Panc1 (cell line): ENCODE data around the gene IGLL5.

Source experiments
- POLR2AphosphoS5 ChIP-seq: IDR thresholded peaks from 2 replicates; pipeline ENCODE4 v1.6.1; 2012; ENCODE audit warnings: mild to moderate bottlenecking, low read depth, low read length, moderate library complexity
- TCF7L2 ChIP-seq: IDR thresholded peaks from 2 replicates; pipeline ENCODE4 v1.6.1; 2011; ENCODE audit warnings: mild to moderate bottlenecking, low read depth, low read length, inconsistent platforms
- TF ChIP-seq, protein P1 (sequence below): fragments of 450-650 bp; IDR thresholded peaks from 2 replicates; pipeline ENCODE4 v1.5.1; 2017; ENCODE audit warnings: mild to moderate bottlenecking
- TF ChIP-seq, protein P2 (sequence below), 2 experiments: IDR thresholded peaks; 2 replicates each; pipeline ENCODE4 v1.6.1; 2011 to 2012; ENCODE audit warnings: low read depth in 2 of 2, control low read depth in 1 of 2, low read length in 1 of 2, mild to moderate bottlenecking in 1 of 2, moderate library complexity in 1 of 2; ENCODE audit not compliant: insufficient read depth in 1 of 2

DNA sequence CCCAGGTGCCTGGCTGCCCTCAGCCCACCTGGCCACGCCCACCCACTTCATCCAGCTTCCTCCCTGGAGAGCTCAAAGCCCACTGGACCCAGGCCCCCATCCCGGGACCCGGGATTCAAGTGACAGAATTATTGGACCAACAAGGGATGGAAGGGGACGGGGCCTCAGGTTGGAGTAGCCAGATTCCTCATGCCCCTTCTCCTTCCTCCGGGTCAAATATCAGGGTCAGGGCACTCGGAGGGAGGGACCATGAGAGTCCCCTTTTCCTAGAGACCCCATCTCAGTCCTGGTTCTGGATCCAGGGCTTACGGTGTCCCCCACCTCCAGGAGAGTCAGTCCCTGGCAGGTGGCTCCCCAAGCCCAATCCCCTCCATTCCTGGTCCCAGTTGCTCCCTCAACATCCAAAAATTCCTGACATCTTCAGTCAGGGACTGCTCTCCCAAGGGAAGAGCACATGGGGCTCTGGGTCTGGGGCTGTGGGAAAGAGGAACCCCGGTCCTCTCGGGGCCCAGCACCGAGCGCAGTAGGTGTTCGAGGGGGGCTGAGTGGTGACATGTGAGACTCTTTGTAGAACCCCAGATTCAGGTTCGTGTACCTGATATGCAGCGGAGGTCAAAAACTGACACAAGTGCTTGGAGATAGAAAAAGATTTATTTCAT is 37.7 kb downstream of the IGLL5 start:
- TF ChIP-seq, protein P1, sequence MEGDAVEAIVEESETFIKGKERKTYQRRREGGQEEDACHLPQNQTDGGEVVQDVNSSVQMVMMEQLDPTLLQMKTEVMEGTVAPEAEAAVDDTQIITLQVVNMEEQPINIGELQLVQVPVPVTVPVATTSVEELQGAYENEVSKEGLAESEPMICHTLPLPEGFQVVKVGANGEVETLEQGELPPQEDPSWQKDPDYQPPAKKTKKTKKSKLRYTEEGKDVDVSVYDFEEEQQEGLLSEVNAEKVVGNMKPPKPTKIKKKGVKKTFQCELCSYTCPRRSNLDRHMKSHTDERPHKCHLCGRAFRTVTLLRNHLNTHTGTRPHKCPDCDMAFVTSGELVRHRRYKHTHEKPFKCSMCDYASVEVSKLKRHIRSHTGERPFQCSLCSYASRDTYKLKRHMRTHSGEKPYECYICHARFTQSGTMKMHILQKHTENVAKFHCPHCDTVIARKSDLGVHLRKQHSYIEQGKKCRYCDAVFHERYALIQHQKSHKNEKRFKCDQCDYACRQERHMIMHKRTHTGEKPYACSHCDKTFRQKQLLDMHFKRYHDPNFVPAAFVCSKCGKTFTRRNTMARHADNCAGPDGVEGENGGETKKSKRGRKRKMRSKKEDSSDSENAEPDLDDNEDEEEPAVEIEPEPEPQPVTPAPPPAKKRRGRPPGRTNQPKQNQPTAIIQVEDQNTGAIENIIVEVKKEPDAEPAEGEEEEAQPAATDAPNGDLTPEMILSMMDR = no peak
- TF ChIP-seq, protein P2, sequence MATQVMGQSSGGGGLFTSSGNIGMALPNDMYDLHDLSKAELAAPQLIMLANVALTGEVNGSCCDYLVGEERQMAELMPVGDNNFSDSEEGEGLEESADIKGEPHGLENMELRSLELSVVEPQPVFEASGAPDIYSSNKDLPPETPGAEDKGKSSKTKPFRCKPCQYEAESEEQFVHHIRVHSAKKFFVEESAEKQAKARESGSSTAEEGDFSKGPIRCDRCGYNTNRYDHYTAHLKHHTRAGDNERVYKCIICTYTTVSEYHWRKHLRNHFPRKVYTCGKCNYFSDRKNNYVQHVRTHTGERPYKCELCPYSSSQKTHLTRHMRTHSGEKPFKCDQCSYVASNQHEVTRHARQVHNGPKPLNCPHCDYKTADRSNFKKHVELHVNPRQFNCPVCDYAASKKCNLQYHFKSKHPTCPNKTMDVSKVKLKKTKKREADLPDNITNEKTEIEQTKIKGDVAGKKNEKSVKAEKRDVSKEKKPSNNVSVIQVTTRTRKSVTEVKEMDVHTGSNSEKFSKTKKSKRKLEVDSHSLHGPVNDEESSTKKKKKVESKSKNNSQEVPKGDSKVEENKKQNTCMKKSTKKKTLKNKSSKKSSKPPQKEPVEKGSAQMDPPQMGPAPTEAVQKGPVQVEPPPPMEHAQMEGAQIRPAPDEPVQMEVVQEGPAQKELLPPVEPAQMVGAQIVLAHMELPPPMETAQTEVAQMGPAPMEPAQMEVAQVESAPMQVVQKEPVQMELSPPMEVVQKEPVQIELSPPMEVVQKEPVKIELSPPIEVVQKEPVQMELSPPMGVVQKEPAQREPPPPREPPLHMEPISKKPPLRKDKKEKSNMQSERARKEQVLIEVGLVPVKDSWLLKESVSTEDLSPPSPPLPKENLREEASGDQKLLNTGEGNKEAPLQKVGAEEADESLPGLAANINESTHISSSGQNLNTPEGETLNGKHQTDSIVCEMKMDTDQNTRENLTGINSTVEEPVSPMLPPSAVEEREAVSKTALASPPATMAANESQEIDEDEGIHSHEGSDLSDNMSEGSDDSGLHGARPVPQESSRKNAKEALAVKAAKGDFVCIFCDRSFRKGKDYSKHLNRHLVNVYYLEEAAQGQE (IDR thresholded peaks at IDR 0.05; ENCODE audit: insufficient read depth in 1 of 2, low read depth in 2 of 2, low read length in 1 of 2) = no peak
- TF ChIP-seq POLR2AphosphoS5 (no peak), TCF7L2 (no peak)
